GM23338 (cell line): ENCODE measurements around the gene CRHR1.
"Not testable (repeated sequence)": the region's sequence is repeated elsewhere in the genome, so short reads cannot be mapped to it uniquely, and the experiment has no call there.

Source experiments
- EZH2 ChIP-seq: fragments of 200-600 bp; sonication (generic); IDR thresholded peaks from one replicate; pipeline ENCODE4 v1.8.0; 2017; ENCODE audit warnings: antibody characterized with exemption, mild to moderate bottlenecking, low read depth; ENCODE audit not compliant: unreplicated experiment
- EZH2phosphoT487 ChIP-seq: fragments of 200-600 bp; sonication (generic); IDR thresholded peaks from one replicate; pipeline ENCODE4 v1.8.1; 2018; ENCODE audit warnings: antibody characterized with exemption; ENCODE audit not compliant: unreplicated experiment
- POLR2AphosphoS5 ChIP-seq: IDR thresholded peaks from 2 replicates; pipeline ENCODE4 v1.6.1; 2016; ENCODE audit warnings: antibody characterized with exemption, low read depth
- TF ChIP-seq, protein P1 (sequence below), 2 experiments: fragments of 200-600 bp in 1 of 2; sonication (generic) in 1 of 2; conservative IDR thresholded peaks; 2 replicates each; pipeline versions ENCODE4 v1.5.1 to v1.6.1; 2016 to 2017; ENCODE audit warnings: antibody characterized with exemption in 2 of 2, low read depth in 2 of 2, mild to moderate bottlenecking in 2 of 2, moderate library complexity in 1 of 2

DNA sequence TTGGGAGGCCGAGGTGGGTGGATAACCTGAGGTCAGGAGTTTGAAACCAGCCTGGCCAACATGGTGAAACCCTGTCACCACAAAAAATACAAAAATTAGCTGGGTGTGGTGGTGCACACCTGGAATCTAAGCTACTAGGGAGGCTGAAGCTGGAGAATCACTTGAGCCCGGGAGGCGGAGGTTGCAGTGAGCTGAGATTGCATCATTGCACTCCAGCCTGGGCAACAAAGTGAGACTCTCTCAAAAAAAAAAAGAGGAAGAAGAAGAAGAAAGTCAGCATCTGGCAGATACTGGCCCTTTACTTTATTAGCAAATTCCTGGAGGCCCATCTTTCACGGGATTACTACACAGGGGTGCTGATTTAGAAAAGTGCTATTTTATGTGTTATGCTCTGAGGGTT lies 39.3 kb upstream of the CRHR1 start:
- TF ChIP-seq, protein P1, sequence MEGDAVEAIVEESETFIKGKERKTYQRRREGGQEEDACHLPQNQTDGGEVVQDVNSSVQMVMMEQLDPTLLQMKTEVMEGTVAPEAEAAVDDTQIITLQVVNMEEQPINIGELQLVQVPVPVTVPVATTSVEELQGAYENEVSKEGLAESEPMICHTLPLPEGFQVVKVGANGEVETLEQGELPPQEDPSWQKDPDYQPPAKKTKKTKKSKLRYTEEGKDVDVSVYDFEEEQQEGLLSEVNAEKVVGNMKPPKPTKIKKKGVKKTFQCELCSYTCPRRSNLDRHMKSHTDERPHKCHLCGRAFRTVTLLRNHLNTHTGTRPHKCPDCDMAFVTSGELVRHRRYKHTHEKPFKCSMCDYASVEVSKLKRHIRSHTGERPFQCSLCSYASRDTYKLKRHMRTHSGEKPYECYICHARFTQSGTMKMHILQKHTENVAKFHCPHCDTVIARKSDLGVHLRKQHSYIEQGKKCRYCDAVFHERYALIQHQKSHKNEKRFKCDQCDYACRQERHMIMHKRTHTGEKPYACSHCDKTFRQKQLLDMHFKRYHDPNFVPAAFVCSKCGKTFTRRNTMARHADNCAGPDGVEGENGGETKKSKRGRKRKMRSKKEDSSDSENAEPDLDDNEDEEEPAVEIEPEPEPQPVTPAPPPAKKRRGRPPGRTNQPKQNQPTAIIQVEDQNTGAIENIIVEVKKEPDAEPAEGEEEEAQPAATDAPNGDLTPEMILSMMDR (conservative IDR thresholded peaks at IDR 0.05; ENCODE audit: low read depth in 2 of 2) = not testable (repeated sequence)
- not testable (repeated sequence) for TF ChIP-seq POLR2AphosphoS5, EZH2, EZH2phosphoT487
